ENCODE measurements around the gene TRPC1. TPM values are rescaled to one million over a fixed set of nuclear protein-coding genes. Genes with fewer than 3 reads are reported as not detected.

The TRPC1 gene
- total RNA-seq, 1 experiment from 2014 or later, result 29.6 TPM

DNA sequence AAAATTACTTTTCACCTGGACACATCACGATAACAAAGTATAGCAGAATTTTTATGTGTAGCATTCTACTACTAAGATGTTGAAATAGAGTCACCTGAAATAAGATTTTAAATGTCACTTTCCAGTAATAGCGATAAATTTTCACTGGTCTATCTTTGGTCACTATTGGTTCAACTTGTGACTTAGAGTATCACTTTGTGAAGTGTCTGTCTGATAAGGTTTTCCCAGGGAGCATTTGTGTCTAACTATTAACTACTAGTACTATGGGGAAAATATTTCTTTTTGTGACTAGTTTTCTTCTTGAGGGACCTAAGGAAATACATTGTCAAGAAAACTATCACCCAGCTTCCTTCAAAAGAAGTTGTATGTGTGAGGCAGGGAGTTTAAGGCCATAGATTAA lies 11.0 kb downstream of the TRPC1 start:
- no peaks in the 10 kb centered on the region for H3K27me3 ChIP-seq (ENCODE audit: control insufficient read depth, insufficient read depth, low read length)
- no peak for TF ChIP-seq TCF7L2 (IDR thresholded peaks at IDR 0.05; ENCODE audit: low read depth, low read length)
- no peaks in the 10 kb centered on the region for H3K9me3 ChIP-seq (ENCODE audit: control insufficient read depth, insufficient read depth, low read depth, low read length)
- H3K4me1 ChIP-seq (ENCODE audit: control insufficient read depth, insufficient read depth, low read length), result no peaks in the 10 kb centered on the region
- in situ Hi-C loops (cut with HindIII; ENCODE audit: low pct_unique_long_range_greater_than_20kb, low sequenced_read_pairs) (no loop called here), intact Hi-C loops (cut with micrococcal nuclease; ENCODE audit: unreplicated experiment) (loop anchor here (5.0 kb wide), 1 partner anchor 148 kb away; no protein-coding TSS in a partner anchor)
- no TSS peak for BruUV-seq (replicated peaks)
- ATAC-seq, result no peak
- DNase-seq (ENCODE audit: low read depth, low spot score), result no peak
- no peak overlapping the region for H3K27ac ChIP-seq (ENCODE audit: low read length)
- H3K36me3 ChIP-seq (ENCODE audit: control insufficient read depth, insufficient read depth, low read length), result no peaks in the 10 kb centered on the region
- CTCF ChIA-PET, result no interaction called here
- POLR2A ChIA-PET, result no interaction called here
- no peak overlapping the region for H3K4me3 ChIP-seq (ENCODE audit: low read depth in 2 of 2, low read length in 2 of 2)

DNA sequence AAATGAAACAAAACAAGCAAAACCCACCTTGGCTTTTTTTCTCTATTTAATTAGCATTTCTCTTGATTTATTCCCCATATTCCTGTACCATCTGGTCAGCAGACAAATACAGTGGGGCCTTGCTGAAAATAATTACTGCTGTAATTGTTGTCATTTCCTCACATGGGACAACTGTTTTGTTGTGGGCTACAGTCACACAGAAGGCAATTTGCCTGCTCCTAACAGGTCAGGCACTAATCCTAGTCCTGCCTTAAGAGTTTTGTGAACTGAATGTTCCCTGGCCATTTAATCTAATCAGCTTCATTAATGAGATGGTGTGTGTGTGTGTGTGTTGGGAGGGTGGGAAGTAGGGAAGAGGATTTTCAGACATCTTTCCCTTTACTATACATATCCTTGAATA lies 11.6 kb downstream of the TRPC1 start:
- no peaks in the 10 kb centered on the region for H3K4me1 ChIP-seq (ENCODE audit: control insufficient read depth, insufficient read depth, low read length)
- no peak overlapping the region for H3K27ac ChIP-seq (ENCODE audit: low read length)
- no peaks in the 10 kb centered on the region for H3K27me3 ChIP-seq (ENCODE audit: control insufficient read depth, insufficient read depth, low read length)
- no peaks in the 10 kb centered on the region for H3K36me3 ChIP-seq (ENCODE audit: control insufficient read depth, insufficient read depth, low read length)
- no peaks in the 10 kb centered on the region for H3K9me3 ChIP-seq (ENCODE audit: control insufficient read depth, insufficient read depth, low read depth, low read length)
- ChIA-PET POLR2A (no interaction called here), CTCF (no interaction called here)
- no peak for ATAC-seq
- intact Hi-C loops (cut with micrococcal nuclease; ENCODE audit: unreplicated experiment), result loop anchor here (5.0 kb wide), 1 partner anchor 148 kb away; no protein-coding TSS in a partner anchor
- TF ChIP-seq SIN3A (IDR thresholded peaks at IDR 0.05; ENCODE audit: borderline replicate concordance, insufficient read depth, low read depth, low read length) (no peak), POLR2AphosphoS5 (IDR thresholded peaks at IDR 0.05; ENCODE audit: low read depth, low read length) (no peak), TCF7L2 (IDR thresholded peaks at IDR 0.05; ENCODE audit: low read depth, low read length) (no peak)
- TF ChIP-seq, protein P1, sequence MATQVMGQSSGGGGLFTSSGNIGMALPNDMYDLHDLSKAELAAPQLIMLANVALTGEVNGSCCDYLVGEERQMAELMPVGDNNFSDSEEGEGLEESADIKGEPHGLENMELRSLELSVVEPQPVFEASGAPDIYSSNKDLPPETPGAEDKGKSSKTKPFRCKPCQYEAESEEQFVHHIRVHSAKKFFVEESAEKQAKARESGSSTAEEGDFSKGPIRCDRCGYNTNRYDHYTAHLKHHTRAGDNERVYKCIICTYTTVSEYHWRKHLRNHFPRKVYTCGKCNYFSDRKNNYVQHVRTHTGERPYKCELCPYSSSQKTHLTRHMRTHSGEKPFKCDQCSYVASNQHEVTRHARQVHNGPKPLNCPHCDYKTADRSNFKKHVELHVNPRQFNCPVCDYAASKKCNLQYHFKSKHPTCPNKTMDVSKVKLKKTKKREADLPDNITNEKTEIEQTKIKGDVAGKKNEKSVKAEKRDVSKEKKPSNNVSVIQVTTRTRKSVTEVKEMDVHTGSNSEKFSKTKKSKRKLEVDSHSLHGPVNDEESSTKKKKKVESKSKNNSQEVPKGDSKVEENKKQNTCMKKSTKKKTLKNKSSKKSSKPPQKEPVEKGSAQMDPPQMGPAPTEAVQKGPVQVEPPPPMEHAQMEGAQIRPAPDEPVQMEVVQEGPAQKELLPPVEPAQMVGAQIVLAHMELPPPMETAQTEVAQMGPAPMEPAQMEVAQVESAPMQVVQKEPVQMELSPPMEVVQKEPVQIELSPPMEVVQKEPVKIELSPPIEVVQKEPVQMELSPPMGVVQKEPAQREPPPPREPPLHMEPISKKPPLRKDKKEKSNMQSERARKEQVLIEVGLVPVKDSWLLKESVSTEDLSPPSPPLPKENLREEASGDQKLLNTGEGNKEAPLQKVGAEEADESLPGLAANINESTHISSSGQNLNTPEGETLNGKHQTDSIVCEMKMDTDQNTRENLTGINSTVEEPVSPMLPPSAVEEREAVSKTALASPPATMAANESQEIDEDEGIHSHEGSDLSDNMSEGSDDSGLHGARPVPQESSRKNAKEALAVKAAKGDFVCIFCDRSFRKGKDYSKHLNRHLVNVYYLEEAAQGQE (IDR thresholded peaks at IDR 0.05; ENCODE audit: insufficient read depth in 1 of 2, low read depth in 2 of 2, low read length in 1 of 2), result no peak
- TF ChIP-seq, protein P2, sequence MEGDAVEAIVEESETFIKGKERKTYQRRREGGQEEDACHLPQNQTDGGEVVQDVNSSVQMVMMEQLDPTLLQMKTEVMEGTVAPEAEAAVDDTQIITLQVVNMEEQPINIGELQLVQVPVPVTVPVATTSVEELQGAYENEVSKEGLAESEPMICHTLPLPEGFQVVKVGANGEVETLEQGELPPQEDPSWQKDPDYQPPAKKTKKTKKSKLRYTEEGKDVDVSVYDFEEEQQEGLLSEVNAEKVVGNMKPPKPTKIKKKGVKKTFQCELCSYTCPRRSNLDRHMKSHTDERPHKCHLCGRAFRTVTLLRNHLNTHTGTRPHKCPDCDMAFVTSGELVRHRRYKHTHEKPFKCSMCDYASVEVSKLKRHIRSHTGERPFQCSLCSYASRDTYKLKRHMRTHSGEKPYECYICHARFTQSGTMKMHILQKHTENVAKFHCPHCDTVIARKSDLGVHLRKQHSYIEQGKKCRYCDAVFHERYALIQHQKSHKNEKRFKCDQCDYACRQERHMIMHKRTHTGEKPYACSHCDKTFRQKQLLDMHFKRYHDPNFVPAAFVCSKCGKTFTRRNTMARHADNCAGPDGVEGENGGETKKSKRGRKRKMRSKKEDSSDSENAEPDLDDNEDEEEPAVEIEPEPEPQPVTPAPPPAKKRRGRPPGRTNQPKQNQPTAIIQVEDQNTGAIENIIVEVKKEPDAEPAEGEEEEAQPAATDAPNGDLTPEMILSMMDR (IDR thresholded peaks at IDR 0.05), result no peak
- in situ Hi-C loops (cut with HindIII; ENCODE audit: low pct_unique_long_range_greater_than_20kb, low sequenced_read_pairs), result no loop called here
- DNase-seq (ENCODE audit: low read depth, low spot score), result no peak
- no peak overlapping the region for H3K4me3 ChIP-seq (ENCODE audit: low read depth in 2 of 2, low read length in 2 of 2)
- BruUV-seq (replicated peaks), result no TSS peak

DNA sequence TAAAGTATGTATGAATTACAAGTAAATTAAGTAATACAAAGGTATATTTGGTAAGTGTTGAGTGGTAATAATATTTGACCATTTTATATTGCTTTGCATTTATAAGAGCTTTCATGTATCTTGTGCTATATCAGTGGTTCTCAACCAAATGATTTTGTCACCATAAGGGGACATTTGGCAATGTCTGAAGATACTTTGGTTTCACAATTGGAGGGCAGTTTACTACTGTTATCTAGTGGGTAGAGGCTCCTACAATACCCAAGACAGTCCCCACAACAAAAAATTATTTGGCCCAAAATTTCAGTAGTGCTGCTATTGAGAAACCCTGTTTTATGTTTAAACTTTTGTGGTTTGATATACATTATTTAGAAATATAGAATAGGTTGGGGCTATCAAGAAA lies 14.6 kb downstream of the TRPC1 start:
- in situ Hi-C loops (cut with HindIII; ENCODE audit: low pct_unique_long_range_greater_than_20kb, low sequenced_read_pairs), result no loop called here
- Histone ChIP-seq H3K27ac (ENCODE audit: low read length) (no peak overlapping the region), H3K36me3 (ENCODE audit: control insufficient read depth, insufficient read depth, low read length) (no peaks in the 10 kb centered on the region), H3K4me3 (ENCODE audit: low read depth in 2 of 2, low read length in 2 of 2) (no peak overlapping the region), H3K27me3 (ENCODE audit: control insufficient read depth, insufficient read depth, low read length) (no peaks in the 10 kb centered on the region), H3K9me3 (ENCODE audit: control insufficient read depth, insufficient read depth, low read depth, low read length) (no peaks in the 10 kb centered on the region), H3K4me1 (ENCODE audit: control insufficient read depth, insufficient read depth, low read length) (no peaks in the 10 kb centered on the region)
- intact Hi-C loops (cut with micrococcal nuclease; ENCODE audit: unreplicated experiment), result loop anchor here (5.0 kb wide), 1 partner anchor 151 kb away; no protein-coding TSS in a partner anchor
- no TSS peak for BruUV-seq (replicated peaks)
- TF ChIP-seq, protein P2 (IDR thresholded peaks at IDR 0.05), result no peak
- TF ChIP-seq, protein P1 (IDR thresholded peaks at IDR 0.05; ENCODE audit: insufficient read depth in 1 of 2, low read depth in 2 of 2, low read length in 1 of 2), result no peak
- TF ChIP-seq SIN3A (IDR thresholded peaks at IDR 0.05; ENCODE audit: borderline replicate concordance, insufficient read depth, low read depth, low read length) (no peak), TCF7L2 (IDR thresholded peaks at IDR 0.05; ENCODE audit: low read depth, low read length) (no peak), POLR2AphosphoS5 (IDR thresholded peaks at IDR 0.05; ENCODE audit: low read depth, low read length) (no peak)
- ATAC-seq, result no peak
- POLR2A ChIA-PET, result no interaction called here
- CTCF ChIA-PET, result no interaction called here
- no peak for DNase-seq (ENCODE audit: low read depth, low spot score)

Measured in Panc1 (cell line).